GM21576 (cell line): ENCODE data around the gene BMPR1A.

ENCODE experiments used
- ATAC-seq: cut with Tn5 transposase; IDR thresholded peaks from one replicate; pipeline ENCODE4 v1.9.1; 2021; ENCODE audit warnings: mild to moderate bottlenecking, moderate library complexity; ENCODE audit not compliant: unreplicated experiment

BMPR1A gene

DNA sequence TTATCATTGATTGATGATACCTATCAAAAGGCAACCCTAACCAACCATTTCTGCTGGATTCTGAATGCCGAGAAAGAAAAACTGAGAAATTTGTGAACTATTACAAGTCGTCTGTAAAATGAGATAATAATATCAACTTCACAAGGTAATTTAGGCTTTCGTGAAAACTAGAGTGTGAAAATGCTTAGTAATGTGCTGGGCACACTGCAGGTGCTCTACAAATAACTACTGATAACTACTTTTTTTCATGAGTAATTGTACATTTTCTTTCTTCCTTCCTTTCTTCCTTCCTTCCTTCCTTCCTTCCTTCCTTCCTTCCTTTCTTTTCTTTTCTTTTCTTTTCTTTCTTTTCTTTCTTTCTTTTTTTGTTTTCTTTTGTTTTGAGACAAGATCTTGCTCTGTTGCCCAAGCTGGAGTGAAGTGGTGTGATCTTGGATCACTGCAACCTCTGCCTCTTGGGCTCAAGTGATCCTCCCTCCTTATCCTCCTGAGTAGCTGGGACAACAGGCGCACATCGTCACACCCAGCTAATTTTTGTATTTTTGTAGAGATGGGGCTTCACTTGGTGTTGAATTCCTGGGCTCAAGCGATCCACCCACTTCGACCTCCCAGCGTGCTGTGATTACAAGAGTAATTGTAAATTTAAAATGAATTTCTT, 42.9 kb downstream of the BMPR1A start:
- ATAC-seq = no peak

DNA sequence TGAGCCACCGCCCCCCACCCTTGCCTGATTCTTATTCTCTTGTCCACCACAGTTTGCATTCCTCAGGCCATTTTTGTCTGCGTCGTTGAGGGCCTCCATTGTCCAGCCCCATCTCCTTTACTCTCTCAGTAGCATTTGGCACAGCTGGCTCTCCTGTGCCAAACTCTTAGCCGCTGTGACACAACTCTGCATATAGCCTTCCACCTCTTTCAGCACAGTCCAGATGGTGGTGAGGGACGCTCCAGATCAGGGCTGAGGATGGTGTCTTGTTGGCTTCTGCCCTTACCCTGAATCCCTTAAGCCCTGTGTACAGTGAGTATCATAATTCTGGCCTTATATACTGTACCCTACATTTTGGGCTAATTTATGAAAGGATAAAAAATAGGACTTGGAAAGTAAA, 45.6 kb downstream of the BMPR1A start:
- ATAC-seq = no peak

DNA sequence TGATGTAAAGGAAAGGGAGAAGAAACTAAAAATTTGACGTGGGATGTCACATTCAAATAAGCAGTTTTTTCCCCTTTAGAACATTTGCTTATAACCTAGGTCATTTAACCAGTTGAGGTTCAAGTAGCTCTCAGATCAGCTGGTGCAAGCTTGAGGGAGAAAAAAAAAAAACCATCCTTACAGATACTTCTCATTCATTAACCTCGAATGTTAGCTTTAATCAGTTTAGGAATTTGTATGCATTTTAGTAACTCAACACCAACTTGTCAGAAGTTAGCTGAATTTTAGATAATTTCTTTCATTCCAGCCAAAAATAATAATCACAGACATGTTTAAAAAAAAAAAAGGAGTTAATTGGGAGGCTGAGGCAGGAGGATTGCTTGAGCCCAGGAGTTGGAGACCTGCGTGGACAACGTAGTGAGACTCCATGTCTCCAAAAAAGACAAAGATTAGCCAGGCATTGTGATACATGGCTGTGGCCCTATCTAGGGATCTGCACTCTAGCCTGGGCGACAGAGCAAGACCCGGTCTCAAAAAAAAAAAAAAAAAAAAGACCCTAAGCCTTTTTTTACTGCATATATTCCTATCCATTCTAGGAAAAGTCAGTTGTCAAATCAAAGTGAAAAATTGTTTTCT, 46.2 kb downstream of the BMPR1A start:
- no peak for ATAC-seq

DNA sequence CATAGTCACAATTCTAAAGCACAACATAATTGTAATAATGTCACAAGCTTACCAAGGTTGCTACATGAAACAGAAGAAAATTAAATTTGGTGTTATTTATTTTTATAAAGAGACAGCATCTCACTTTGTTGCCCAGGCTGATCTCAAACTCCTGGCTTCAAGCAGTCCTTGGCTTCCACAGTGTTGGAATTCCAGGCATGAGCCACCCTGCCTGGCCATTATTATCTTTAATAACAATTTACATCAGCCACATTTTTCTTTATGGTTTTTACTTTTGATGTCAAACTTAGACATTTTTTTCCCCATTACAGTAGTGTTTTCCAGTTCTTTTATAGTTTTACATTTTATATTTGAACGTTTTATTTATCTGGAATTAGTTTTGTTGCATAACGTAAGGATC, 46.7 kb downstream of the BMPR1A start:
- ATAC-seq = no peak

DNA sequence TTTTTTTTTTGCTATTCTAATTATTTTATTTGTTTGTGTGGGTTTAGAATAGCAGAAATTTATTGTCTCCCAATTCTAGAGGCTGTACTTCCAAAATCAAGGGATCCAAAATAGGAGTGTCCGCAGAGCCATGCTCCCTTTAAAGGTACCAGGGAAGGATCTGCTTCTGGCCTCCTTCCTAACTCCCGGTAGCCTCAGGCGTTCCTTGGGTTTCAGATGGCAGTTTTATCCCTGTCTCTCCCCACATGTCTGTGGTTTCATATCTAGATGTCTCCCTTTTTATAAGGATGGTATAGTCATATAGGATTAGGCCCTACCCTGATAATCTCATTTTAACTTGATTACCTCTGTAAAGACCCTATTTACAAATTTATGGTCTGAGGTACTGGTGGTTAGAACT, 48.4 kb downstream of the BMPR1A start:
- no peak for ATAC-seq

DNA sequence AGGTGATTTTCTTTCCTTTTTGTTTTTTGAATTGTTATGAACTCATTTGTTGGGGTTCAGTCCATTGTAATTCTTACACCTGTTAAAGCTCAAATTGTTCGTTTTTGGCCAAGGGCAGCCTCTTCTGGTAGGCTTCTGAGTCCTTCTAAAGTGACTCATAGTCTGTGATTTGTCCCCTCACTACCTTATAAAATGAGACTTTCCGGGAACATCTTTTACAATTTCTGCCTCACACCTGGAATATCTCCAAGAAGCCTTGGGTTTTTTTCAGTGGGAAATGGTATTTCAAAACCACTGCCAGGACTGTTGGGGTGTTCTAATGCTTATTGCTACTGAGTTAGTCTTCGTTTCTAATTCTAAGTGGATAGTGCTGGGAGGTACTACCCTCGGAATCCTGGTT, 56.7 kb downstream of the BMPR1A start:
- no peak for ATAC-seq

DNA sequence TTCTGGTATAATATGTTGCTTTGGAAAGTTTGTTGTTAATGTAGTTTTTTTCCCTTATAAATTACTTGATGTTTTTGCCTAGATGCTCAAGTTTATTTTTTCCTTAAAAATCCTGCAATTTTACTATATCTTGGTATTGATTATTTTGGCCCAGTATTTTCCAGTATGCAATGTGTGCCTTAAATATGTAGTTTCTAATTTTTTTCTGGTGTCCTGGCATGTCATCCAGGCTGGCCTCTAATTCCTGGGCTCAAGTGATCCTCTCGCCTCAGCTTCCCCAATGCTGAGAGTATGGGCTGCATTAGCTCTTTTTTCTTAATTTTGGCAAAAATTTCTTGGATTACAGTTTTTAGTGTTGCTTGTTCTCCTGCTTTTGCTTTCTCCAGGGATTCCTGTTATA, 57.6 kb downstream of the BMPR1A start:
- no peak for ATAC-seq

DNA sequence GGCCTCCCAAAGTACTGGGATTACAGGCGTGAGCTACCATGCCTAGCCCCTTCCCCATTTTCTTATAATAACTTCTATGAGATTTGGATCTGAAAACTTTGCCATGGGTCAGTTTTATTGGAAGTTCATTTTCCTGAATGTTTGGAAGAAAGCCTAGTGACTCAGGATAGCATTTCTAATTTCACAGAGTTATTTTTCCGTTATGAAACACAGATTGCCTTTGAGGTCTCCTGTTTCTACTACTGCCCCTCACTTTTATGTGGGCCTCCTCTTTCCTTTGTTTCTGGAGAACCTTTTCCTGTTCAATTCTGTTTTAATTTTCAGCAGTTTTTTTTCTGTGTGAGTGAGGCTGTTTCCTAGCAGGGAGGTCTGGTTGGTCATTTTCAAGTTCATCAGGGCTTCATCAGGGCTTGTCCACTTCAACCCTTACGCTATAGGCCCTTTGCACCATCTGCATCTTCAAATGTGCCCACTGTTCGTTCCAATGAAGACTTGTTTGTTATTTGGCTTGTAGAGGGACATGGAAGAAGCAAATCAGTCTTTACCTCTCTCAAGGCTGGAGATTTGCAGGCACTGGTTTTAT, 58.7 kb downstream of the BMPR1A start:
- no peak for ATAC-seq

DNA sequence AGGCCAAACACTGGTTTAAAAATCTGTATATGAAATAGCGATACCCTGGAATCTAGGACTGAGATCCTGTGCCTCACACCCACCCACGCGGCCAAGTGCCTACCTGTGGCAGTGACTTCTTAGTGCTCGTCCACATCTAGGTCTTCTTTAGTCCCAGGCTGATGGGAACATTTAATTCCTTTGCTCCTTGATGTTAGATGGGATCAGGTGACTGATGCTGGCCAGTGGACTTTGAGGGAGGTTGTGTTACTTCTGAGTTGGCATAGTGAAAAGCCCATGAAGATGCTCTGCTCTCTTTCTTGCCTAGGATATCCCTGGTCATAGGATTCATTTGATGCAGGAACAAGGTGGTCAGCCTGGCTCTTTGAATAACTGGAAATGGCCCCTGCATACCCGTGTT, 59.2 kb downstream of the BMPR1A start:
- ATAC-seq = no peak

DNA sequence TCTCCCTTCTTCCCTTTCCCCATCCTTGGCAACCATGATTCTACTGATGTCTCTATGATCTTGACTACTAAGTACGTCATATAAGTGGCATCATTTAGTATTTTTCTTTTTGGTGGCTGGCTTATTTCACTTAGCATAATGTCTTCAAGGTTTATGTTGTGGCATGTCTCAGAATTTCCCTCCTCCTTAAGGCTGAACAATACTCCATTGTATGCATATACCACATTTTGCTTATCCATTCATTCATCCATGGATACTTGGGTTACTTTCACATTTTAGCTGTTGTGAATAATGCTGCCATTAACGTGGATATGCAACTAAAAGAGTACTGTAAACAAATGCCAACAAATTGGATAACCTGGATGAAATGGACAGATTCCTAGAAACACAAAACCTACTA, 60.8 kb downstream of the BMPR1A start:
- no peak for ATAC-seq

DNA sequence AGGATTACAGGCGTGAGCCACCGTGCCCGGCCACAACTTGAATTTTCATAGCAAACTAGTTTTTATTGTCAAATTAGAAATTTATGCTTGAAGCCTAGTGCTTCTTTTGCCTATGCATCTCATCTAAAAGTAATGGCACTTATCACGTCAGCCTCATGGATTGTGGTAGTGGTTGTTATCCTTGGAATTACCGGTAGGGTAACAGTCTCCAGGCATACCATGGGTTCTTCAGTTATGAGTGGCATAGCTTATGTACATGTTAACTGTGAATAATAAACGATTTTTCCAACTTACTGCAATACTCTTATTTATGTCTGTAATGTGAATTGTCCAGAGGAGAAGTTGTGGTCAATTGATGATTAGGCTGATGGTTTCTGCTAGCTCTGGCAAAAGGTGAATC, 63.1 kb downstream of the BMPR1A start:
- ATAC-seq = no peak

DNA sequence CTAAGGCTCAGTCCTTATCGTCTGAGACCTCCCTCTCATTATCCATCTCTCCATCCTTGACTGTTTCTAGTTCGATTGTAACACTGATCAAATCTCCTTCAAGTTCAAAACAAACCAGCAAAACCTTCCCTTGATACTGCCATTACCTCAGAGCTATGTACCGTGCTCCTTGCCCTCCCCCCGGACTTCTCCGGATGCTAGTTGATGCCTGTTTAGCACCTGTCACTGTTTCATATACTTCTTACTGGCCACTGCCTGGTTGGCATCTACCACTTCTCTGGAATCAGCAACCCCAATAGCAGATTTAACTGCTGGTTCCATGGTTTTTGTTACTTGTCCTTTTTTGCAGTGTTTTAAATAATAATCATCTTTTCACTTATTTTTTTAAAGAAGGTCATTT, 64.1 kb downstream of the BMPR1A start:
- no peak for ATAC-seq

DNA sequence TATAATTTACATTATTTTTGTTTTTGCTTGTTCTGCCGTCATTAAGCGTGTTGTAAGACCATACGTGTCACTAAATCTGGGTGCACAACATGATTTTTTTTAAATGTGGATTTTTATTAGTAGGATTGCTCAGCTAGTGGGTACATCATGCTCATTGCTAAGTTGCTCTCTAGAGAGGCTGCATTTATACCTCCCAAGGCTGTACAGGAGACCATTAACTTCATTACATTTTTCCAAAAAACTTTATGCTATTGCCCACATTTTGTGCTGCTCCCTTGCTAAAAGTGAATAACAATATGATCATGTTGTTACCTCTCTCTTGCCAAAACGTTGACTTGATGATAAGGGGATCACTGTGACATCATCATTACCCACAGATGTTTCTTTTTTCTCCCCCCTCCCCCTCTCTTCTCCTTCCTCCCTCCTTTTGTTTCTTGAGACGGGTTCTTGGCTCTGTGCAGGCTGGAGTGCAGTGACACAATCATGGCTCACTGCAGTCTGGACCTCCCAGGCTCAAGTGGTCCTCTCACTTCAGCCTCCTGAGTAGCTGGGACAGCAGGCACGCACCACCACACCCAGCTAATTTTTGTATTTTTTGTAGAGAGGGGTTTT, 65.1 kb downstream of the BMPR1A start:
- ATAC-seq = no peak

DNA sequence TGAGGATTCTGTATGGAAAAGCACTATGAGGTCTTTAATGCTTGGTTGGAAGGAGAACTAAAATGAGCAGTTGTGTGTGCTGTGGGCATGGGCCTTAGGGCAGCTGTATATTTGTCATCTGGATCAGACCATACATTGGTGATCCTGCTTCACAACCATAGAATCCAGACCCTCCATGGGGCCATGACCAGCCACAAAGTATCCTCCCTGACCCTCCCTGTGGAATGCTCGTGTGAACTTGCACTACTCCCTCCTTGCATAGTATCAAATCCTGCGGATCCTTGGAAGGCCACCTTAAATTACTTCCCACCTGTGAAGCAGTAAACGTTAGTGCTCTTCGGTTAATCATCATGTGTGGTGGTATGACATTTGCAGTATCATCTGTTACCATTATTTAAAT, 67.1 kb downstream of the BMPR1A start:
- ATAC-seq = no peak

DNA sequence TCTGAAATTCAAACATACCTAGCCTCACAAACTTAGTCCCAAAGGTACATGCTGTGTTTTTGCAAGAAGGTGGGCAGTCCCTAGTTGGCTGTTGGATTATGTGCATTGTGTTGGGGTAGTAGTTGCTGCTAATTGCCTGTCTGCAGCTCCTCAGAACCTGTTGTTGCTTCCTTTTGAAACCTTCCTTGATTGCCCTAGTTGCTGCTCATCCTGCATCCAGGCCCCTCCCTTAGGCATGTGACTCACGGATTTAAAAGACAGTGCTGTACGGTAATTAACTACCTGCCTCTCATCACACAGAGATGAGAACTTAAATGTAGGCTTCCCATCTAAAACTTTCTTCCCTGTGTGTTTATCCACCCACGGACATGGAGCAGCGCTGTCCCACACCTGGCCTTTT, 67.7 kb downstream of the BMPR1A start:
- no peak for ATAC-seq

DNA sequence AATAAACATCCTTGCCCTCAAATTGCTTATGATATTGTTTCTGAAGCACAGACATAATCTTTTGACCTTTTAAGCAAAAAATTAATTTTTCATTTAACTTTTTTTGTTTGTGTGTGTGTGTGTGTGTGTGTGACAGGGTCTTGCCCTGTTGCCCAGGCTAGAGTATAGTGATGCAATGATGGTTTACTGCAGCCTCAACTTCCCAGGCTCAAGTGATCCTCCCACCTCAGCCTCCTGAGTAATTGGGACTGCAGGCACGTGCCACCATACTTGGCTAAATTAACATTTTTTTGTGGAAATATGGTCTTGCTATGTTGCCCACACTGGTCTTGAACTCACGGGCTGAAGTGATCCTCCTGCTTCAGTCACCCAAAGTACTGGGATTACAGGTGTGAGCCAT, 68.9 kb downstream of the BMPR1A start:
- no peak for ATAC-seq

DNA sequence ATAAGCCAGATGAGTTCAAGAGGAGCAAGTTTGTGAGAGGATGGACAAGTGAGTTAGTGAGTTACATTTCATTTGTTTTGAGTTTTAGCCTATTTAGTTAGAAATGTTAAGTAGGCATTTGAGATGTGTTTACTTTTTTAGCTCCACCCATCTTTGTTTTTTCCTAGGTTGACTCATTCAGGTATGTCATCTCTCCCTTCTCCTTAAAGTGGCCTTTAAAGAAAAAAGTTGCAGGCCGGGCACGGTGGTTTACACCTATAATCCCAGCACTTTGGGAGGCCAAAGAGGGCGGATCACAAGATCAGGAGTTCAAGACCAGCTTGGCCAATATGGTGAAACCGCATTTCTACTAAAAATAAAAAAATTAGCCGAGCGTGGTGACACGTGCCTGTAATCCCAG, 71.2 kb downstream of the BMPR1A start:
- ATAC-seq = no peak

DNA sequence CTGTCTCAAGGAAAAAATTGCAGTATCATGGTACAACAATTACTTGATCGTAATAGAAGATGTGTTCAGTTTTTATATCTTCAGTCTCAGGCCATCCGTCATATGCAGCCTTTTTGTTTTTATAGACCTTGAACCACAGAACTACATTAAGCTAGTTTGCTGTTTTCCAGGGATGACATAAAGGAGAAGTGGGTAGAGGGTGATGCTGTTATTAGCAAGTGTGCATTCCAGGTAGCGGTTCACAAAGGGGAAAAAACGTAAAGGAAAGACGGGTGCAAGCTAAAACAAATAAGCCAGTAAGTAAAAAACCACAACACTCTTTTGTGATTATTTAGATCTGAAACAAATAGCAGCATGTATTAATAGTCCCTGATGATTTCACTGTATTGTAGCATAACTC, 71.7 kb downstream of the BMPR1A start:
- no peak for ATAC-seq

DNA sequence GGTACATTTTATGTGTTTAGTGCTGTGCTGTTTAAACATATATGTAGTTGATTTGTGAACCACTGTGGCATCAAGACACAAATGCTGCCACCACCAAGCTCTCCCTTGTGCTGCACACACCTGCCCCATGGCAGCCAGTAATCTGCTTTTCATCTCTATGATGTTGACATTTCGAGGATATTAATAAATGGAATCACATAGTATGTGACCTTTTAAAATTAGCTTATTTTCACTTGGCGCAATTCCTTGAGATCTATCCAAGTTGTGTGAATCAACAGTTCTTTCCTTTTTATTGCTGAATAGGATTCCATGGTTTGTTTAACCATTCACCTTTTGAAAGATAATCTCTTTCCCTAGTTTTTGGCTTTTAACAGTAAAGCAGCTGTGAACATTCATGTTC, 73.1 kb downstream of the BMPR1A start:
- ATAC-seq = no peak

DNA sequence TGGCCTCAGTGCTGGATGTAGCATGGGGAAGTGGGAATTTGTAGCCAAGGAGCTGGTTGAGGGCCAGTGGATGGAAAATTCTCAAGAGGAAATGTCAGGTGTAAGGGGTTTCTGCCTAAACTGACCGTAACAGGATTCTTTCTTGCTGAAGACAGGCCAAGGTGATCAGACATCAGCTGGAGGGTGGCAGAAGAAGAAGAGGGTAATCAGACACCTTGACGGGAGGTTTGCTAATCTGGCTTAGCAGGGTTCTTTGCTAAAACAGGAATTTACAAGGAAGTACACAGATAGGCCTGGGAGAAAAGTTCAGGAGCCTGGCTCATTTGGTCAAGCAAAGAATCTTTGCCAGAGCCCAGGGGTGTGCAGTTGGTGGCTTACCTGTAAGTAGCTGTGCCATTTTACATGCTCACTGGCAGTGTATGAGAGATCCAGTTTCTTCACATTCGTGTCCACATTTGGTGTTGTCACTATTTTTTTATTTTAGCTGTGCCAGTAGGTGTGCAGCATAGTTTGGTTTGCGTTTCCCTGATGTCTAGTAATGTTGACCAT, 73.7 kb downstream of the BMPR1A start:
- no peak for ATAC-seq

DNA sequence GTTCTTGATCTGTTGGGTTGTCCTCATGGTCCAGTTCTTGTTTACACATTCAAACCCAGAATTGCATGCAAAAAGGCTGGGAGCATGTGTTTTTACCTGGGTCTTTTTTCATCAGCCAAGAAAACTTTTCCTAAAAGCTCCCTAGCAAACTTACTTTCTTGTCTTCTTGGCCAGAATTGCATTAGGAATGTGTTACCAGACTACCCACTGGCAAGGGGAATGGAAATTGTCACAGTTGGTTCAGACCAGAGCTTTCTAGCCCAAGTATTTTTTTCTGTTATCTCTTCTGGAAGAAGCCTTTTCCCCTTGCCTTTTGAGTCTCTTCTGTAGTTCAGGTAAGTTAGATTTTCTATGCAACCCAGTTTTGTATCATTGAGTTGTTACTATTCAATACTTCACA, 77.5 kb downstream of the BMPR1A start:
- ATAC-seq = no peak

DNA sequence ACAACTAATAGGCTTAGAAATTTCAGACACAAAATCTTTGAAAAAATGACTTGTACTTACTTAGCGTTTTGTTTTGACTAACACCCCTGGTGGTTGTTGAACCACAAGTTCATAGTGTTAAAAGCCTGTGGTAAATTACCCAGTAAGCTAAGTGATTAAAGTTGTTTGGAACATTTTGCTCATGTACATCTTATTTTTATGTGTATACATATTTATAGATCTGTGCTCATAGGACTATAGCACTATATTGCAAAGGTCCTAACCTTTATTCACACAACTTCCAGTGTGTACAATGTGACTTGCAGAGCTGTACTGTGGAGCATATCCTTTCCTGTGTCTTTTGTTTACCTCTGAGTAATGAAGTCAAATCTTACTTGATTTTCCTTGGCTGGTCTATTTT, 79.6 kb downstream of the BMPR1A start:
- ATAC-seq = no peak
